Activated CD8-positive, alpha-beta memory T cell treated with anti-CD3 and anti-CD28 coated beads, Interleukin-2, amount 50 U/mL, for 4 hours (primary cell): ENCODE measurements around the gene HYAL2.

ENCODE experiments used
- DNase-seq: peaks from one replicate; pipeline ENCODE4 v3.0.0-alpha.2; 2020

HYAL2 gene

DNA sequence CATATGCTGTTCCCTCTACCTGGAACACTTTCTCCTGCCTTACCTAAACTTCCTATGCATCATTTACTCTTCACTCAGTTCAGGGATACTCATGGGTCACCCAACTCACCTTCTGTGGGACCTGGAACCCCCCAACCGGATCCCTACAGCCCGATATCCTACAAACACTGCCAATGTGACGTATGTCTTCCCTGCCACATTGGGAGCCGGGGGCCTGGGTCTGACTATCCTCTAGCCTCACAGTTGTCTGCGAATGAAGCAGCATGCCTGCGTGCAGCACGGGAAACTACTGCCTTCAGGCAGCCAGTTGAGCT lies 27.6 kb upstream of the HYAL2 start:
- DNase-seq = no peak

DNA sequence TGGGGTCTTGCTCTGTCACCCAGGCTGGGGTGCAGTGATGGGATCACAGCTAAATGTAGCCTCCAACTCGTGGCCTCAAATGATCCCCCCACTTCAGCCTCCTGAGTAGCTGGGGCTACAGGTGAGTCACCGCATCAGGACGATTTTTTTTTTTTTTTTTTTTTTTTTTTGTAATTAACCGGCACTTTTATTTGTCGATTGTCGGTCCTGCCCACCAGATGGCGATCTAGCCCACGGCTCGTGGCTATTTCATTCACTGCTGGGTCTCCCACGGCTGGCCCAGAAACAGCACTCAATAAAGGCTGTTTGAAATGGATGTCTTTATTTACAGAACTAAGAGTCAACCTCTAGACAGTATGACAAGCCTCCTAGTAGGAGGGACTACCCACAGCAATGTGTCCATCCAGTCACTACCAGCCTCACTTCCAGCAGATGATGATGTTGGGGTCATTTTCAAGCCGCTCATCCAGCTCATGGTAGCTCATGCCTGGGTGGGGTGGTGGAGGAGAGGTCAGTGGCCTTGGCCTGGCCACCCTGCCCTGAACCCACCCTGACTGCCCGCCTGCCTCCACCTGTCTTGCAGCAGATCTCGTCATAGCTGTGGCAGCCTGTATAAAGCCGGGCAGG lies 24.8 kb upstream of the HYAL2 start:
- DNase-seq = peak; percentile 78

DNA sequence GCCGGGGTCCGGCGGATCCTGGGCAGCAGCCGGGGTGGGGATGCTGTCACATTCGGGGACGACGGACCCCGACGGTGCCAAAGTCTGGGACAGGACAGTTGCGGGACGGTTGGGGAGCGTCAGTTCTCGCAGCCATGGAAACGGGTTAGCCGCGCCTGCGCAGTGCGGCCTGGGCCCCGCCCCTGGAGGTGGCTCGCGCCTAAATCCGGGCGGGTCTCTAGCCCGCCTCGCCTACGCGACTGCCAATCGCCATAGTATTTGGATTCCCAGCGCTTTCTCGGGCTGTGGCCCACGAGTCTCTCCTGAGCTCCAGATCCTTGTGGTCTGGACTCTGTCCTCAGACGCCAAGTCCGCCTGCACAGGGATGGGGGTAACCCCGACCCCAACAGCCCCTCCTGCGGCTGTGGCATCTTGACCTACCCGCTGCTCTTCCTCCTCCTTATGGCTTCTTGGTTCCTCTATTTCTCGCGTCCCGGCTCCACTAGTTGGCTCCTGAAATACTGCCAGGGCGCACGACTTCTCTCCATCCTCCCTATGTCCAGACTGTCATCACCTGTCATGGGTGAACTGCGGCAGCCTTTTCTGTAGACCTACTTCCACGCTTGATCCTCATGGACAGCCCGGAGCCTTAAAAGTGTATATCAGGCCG lies 23.2 kb upstream of the HYAL2 start, which contains the start of gene ZMYND10:
Gene ZMYND10, minus strand, starts transcription at position 147 of the 649 bp plus-strand sequence. CDS start 153 bp downstream, outside the sequence.
- peak; percentile 68 for DNase-seq

DNA sequence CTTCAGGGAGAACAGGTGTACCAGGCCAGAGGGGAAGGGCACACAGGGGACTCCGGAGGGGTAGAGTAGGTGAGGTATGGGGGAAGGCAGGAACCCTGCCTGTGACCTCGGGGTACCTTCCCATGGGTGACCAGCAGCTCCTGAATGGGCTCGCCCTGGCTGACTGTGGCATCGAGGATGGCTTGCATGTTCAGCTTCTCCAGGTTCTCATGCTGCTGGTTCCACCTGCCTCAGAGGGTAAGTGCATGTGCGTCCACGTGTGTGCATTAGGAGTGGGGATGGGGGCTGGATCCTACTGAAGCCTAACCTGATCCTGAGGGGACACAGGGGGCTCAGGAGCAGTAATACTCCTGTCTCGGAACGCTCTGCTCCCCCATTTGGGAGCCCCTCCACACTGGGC lies 22.5 kb upstream of the HYAL2 start:
- no peak for DNase-seq

DNA sequence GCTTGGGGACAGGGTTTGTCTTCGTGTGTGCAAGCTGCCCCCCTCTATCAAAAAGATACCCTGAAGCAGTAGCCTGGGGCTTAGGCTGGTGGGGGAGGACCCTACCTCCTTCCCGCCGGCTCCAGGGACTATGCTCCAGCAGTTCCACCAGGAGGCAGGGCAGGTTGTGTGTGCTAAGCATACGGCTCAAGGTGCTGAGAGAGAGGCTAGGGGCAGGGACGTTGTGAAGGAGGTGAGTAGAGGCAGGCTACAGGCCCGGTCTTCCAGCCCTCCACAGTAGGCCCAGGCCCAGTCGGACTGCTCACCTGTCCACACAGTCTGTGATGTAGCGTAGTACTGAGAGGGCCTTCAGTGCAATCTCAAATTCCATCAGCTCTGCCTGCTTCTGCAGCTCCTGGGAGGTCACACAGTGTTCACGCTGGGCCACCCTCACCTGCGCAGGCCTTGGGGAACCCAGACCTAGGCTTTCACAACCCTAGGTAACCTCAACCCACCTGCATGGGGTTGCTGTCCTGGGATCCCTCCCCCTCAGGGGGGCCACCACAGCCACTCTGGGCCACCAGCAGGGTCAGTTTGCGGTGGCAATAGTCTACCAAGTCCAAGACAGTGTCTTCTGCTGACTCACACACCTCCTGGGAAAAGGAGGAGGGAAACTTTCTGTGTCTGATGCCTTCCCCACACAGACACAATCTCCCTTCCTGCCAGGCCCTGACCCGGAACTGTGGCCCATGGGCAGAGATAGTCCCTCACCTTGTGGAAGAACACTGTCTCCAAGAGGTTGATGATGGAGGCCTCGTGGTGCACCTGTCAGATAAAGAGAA lies 20.5 kb upstream of the HYAL2 start:
- DNase-seq = no peak

DNA sequence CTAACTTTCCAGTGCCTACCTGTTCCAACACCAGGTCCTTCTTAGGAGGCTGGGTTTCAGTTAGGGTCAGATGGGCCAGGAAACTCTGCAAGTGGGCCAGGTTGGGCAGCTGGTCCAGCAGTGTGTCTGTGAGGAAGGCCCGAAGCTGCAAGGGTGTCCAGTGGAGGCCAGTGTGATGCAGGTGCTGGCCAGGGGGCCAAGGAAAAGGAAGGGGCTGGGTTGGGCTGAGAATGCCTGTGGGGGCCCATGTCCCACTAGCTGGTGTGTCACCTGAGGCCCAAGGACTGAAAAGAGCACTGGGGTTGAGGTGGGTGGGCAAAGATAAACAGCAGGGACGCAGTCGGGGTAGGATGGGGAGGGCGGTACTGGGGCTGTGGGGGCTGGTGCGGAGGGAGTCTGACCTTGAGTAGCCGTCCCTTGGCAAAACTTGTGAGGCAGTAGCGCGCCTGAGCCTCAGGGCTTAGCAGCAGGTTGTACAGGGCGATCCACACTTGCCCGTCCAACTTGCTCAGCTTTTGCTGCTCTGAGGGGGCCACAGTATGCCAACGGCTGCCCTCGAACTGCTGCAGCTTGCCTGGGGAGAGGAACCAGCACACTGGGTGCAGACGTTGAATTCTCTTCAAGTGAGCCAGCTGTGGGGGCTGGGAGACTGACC lies 19.6 kb upstream of the HYAL2 start:
- DNase-seq = no peak

DNA sequence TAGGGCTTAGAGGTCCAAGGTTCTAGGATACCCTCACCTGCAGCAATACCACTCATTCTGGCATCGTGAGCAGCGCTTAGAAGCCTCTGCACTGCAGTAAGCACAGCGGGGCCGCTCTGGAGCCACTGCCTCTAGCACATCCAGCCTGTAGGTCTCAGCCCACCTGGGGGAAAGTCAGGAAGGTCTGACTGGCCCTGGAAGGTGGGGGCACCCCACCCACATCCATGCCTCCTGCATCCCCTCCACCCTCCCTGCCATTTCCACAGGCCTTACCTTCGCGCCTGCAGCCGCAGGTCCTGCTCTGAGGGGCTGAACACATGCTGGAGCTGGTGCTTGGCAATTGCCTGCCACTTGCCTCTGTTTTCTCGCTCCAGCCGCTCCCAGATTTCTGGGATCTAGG lies 19.0 kb upstream of the HYAL2 start:
- no peak for DNase-seq

DNA sequence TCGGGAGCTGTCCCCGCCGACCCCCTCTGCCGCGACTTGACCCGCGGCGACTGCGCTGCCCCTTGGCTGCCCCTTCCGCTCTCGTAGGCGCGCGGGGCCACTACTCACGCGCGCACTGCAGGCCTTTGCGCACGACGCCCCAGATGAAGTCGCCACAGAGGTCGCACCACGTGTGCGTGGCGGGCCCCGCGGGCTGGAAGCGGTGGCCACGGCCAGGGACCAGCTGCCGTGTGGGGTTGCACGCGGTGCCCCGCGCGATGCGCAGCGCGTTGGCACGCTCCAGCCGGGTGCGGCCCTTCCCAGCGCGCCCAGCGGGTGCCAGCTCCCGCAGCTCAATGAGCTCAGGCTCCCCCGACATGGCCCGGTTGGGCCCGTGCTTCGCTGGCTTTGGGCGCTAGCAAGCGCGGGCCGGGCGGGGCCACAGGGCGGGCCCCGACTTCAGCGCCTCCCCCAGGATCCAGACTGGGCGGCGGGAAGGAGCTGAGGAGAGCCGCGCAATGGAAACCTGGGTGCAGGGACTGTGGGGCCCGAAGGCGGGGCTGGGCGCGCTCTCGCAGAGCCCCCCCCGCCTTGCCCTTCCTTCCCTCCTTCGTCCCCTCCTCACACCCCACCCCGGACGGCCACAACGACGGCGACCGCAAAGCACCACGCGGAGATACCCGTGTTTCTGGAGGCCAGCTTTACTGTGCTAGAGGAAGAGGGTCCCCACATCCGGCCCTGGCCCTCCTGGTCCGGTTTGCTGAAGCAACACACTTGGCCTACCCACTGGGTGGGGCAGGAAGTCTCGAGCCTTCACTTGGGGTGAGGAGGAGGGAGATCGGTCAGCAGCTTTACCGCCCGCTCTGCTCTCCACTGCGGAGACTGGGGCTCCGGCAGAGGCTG lies 18.1 kb upstream of the HYAL2 start, which contains the start of gene RASSF1:
Gene RASSF1, minus strand, starts transcription at position 389 of the 882 bp plus-strand sequence. Its CDS starts 31 bp downstream, at position 358.
- peak; percentile 53 for DNase-seq

DNA sequence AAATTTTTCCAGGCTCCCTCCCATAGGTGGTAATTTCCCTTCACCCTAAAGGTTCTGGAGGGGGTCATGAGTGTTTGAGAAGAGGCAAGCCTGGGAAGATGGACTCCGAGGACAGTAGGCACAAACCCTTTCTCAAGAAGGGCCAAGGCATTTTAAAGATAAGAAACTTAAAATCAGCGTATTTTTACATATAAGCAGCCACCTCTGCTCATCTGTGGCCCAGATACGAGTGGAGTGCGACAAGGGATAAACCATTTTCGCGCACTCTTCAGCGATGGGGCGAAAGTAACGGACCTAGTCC lies 17.6 kb upstream of the HYAL2 start:
- DNase-seq = no peak

DNA sequence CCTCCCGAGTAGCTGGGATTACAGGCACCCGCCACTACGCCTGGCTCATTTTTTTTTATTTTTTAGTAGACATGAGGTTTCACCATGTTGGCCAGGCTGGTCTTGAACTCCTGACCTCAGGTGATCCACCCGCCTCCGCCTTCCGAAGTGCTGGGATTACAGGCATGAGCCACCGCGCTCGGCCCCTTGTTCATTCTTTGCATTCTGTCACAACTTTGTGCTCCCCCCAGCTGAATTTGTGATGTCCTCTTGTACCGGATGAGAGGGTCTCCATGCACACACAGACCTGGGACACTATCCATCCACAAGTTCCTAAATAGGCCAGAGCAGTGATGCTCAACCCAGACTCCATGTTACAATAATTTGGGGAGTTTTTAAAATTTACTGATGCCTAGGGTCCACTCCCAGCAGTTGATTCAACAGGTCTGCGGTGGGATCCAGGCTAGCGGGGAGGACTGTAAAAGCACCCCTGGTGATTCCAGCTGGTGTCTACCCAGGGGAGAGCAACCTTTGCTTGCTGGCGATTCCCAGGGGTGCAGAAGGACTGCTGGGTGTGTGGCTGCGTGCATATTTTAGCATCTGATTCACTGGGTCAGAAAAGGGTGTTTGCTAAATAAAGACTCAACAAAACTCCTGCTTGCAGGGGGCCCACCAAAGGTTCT lies 17.1 kb upstream of the HYAL2 start:
- DNase-seq = no peak

DNA sequence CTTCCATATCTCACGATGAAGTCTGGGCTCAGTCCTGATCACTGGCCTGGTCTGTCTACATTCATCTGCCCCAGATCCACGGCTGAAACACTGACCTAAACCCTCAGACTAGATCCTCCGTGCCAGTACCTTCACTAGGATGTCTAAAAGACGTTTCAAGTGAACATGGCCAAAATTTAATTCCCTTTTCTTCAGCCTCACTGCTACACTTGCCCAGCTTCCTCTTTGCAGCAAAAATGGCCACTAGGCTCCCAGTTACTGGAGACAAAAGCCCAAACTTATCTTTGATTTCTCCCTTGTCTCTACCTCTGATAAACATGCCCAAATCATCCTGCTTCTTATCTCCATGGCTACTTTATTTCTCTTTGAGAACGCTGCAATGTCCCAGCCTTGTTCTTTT lies 16.4 kb upstream of the HYAL2 start:
- DNase-seq = no peak

DNA sequence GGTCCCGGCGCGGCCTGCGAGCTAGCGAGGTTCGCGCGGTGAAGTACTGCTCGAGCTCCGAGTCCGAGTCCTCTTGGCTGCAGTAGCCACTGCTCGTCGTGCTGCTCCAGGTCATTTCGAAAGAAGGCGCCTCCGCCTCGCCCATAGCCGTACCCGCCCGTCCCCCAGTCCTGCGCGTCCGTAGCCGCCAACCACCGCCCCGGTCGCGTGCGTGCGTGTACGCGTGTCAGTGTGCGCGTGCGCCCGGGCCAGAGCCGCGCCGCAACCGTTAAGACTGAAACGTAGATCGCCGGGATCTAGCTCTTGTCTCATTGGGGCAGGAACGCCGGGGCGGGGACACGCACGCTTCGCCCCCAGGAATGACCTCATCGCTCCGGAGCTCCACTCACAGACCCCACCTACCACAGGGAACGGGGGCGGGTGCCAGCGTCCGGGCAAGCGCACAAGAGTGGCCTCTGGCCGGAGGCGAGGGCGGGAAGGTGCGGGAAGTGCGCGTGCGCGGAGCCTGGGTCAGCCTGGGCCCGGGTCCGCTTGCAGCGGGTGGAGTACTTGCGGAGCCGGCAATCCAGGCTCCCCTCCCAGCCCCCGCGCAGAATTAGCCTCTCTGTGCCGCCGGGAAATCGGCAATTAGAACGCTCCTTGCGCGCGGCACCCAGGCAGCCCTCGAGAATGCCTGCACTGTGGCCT lies 14.8 kb upstream of the HYAL2 start:
- DNase-seq = peak; percentile 94

DNA sequence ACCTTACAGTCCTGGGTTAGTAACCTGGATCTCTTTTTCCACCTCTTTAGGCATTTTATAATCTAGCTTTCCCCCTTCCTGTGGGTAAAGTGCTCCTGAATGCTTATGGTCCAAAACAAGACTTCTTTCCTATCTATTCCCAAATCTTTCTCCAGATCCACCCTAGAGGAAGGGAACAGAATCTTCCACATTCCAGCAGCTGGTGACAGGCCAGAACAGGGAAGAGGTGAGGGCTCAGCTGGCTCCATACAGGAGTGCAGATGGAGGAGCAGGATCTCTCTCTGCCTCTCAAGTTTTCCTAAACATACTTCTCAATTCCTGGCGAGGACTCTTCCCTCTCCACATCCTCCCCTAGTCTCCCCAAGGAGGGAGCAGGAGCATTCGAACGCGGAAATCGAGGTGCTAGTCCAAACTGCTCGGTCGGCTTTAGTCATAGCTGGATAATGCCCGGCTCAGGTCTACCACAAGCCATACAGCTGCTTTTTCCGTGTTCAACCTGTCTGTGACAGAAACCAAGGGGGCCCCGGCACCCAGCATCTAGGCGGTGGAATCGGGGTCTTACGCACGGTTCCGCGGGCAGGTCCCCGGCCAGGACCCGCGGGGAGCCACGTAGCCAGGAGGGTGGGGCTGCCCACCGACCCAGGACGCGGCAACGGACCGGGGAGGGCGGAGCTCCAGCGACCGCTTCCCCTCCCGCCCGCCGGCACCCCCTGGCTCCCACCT lies 14.1 kb upstream of the HYAL2 start:
- no peak for DNase-seq

DNA sequence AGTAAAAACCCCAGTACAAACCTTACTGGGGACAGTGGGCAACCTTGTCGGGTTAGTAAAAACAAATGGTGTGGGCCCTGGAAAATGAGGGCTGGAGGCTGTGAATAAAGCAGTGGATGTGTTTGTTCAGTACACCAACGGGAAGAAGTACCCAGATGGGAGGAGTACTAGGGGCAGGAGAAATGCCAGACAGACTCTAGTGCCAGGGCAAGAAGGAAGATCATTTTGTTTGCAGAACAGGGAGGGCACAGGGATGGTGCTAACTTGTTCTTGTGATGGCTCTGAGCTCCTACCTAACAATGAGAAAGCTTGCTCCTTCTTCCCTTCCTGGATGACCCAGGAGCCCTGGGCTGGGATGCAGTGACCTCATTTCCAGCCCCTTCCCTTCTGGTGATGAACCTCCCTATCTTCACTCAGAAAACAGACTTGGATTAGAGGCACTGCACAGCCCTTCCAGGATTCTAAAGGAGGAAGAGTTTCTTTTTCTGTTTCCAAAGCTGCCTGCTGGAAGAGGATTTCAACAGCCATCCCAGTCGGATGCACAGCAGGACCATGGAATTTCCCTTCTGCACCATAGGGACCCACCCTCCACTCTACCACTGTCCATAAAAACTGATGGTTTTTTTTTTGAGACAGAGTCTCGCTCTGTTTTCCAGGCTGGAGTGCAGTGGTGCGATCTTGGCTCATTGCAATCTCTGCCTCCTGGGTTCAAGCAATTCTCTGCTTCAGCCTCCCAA lies 12.0 kb upstream of the HYAL2 start:
- DNase-seq = no peak

DNA sequence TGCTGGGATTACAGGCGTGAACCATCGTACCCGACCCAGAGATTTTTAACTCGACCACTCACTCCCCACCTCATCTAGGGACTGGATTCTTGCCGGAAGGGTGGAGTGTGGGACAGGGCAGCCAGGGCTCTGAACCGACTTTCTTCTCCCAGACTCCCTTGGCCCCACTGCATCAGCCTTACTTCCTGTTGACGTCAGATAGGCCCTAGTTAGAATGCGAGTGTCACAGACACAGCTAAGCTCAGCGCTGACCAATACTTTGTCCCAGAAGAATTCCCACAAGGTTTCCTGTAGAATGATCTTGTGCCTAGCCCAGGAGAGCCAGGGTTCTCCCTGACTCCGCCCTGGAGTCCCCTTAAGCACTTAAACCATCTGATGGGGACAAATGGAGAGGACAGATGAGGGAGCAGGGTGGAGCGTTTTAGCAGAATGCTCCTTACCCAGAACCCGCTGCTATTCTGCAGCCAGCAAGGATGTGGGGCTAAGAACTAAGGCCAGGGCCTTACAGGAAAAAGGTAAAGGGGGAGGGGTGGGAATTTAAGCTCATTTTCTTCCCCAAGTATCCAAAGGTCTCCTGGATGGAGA lies 11.3 kb upstream of the HYAL2 start:
- DNase-seq = no peak

DNA sequence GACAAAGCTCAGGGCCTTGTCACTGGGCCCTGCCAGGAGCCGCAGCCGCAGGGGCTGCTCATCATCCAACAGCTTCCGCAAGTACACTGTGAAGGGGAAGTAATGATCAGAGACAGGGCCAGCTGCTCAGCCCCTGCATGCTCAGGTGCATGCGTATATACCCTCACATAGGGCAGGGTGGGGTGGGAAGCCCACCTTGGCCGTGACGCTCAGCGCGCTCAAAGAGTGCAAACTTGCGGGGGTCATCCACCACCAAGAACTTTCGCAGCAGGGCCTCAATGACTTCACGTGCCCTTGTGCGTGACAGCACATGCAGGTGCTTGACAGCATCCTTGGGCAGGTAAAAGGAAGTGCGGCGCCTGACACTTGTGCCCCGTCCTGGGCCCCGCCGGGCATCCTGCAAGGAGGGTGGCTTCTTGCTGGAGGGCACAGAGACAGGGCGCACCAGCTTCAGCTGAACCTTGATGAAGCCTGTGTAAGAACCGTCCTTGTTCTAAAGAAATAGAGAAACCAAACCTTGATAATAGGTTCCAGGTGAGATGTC lies 8.9 kb upstream of the HYAL2 start:
- DNase-seq = no peak

DNA sequence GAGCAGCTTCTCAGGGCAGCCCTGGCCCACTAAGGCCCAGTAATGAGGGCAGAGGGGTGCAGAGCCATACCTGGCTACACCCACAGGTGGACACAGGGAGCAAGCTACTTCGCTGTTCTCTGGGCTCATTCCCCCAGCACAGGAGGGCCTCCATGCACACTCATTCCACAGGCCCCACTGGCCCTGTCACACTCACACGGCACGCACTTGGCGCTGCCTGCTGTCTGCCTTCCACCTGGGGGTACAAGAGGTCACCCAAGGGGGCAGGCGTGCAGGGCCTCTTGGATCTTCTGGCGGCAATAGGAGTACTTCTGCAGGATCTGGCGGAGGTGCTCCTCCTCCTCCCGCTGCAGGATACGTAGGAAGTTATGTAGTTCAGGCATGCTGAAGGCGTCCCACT lies 7.8 kb upstream of the HYAL2 start:
- no peak for DNase-seq

DNA sequence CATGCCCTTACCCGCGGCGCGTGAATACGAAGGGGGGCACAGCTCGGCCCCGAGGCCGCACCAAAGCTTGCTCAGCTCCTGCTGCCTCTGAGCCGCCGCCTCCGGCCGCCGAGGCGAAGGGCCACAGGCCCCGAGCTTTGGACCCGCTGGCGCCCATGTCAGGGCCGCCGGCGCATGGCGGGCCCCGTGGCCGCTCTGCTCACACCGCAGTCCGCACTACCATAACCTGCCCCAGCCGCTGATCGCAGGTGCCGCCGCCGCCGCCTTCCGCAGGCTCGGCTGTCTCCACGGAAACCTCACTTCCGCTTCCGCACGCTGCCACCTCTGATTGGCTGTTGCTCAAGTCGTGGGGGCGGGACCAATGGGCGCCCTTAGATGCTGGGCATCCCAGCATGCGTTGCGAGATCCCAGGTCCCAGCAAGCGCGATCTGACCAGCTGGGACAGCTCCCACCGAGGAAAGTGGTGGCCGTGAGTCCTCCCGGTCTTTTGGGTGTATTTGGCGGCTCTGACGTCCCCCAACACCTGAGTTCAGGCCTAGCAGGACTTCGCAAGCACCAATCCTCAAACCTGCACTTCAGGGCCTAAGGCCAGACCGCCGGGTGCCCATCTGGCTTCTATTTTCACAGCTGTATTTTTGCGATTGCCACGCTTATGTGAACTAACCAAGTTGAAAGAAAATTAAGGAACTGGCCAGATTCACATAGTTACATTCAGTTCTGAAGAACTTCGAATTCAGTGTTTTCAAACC lies 5.6 kb upstream of the HYAL2 start, which contains the start of gene TUSC2:
Gene TUSC2, minus strand, starts transcription at position 281 of the 749 bp plus-strand sequence. Its CDS starts 124 bp downstream, at position 157.
- peak; percentile 94 for DNase-seq
